GM19238 (cell line): ENCODE measurements around the gene CNOT11.
"Not testable (repeated sequence)": the region's sequence is repeated elsewhere in the genome, so short reads cannot be mapped to it uniquely, and the experiment has no call there.

Experiments used
- DNase-seq: peaks from one replicate; pipeline ENCODE4 v3.0.0; 2011; ENCODE audit warnings: low spot score; ENCODE audit not compliant: insufficient read length

CNOT11 gene

GRCh38 chr2:101252408-101253012 lies at the start of gene CNOT11:
TSS of gene CNOT11 (plus strand) at chr2:101252886. CDS start at chr2:101252965, 79 bp downstream.
- DNase-seq = peak; percentile 82

- DNase-seq = no peak
Observed at GRCh38 chr2:101204400-101205115, 48.1 kb upstream of the CNOT11 start.

- no peak for DNase-seq
Observed at GRCh38 chr2:101205521-101206479, 46.9 kb upstream of the CNOT11 start.

- no peak for DNase-seq
Observed at GRCh38 chr2:101208830-101209229, 43.9 kb upstream of the CNOT11 start.

- DNase-seq = no peak
Observed at GRCh38 chr2:101219246-101219645, 33.4 kb upstream of the CNOT11 start.

- not testable (repeated sequence) for DNase-seq
Observed at GRCh38 chr2:101220091-101220490, 32.6 kb upstream of the CNOT11 start.

- DNase-seq = peak; percentile 53
Observed at GRCh38 chr2:101223814-101224231, 28.9 kb upstream of the CNOT11 start.

GRCh38 chr2:101230541-101231001 lies 22.1 kb upstream of the CNOT11 start:
- DNase-seq = no peak

GRCh38 chr2:101231240-101231639 lies 21.4 kb upstream of the CNOT11 start:
- DNase-seq = no peak

GRCh38 chr2:101231937-101232730 lies 20.6 kb upstream of the CNOT11 start:
- DNase-seq = no peak

GRCh38 chr2:101232770-101233169 lies 19.9 kb upstream of the CNOT11 start:
- no peak for DNase-seq

GRCh38 chr2:101234169-101234938 lies 18.3 kb upstream of the CNOT11 start:
- no peak for DNase-seq

- DNase-seq = not testable (repeated sequence)
Observed at GRCh38 chr2:101235956-101236355, 16.7 kb upstream of the CNOT11 start.

GRCh38 chr2:101237944-101238343 lies 14.7 kb upstream of the CNOT11 start:
- DNase-seq = not testable (repeated sequence)

- DNase-seq = no peak
Observed at GRCh38 chr2:101238930-101239759, 13.5 kb upstream of the CNOT11 start.

- DNase-seq = not testable (repeated sequence)
Observed at GRCh38 chr2:101239760-101240118, 12.9 kb upstream of the CNOT11 start.

- not testable (repeated sequence) for DNase-seq
Observed at GRCh38 chr2:101240694-101241093, 12.0 kb upstream of the CNOT11 start.

GRCh38 chr2:101241158-101241557 lies 11.5 kb upstream of the CNOT11 start:
- DNase-seq = no peak

GRCh38 chr2:101244373-101244772 lies 8.3 kb upstream of the CNOT11 start:
- DNase-seq = not testable (repeated sequence)
